NCI-H2029 (cell line): Measurements from ENCODE around the gene HLA-DOB.

ENCODE experiments used
- DNase-seq: peaks from one replicate; lab custom pipeline; 2025; lab: John Stamatoyannopoulos, UW

HLA-DOB gene

DNA sequence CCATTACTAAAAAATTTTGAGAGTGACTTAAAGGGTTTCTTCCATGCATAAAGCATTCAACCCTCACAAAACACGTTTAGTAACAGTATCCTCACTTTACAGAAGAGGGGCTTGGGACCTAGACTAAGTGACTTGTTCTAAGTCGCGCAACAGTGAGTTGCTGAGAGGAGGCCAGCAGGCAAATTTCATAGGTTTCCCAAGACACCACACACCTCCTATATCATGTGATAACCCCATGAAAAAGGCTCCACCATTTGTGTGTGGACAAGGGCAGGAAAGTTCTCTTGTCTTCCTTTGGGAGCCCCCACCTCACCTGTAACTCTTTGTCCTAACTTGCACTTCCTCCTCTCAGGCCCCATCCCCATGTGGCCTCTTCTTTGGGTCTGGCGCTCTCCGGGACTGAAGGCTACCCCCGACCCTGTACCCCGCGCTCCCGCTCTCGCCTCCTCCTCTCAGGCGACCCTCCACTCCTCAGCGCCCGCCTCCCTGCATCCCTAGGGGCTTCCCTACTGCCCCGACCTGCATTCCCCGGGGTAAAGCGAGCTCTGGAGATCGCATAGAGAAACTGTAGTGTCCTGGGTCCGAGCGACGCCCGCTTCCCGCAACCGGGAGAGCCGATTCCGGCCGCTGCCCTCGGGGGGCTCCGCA is 26.7 kb upstream of the HLA-DOB start:
- no peak for DNase-seq

DNA sequence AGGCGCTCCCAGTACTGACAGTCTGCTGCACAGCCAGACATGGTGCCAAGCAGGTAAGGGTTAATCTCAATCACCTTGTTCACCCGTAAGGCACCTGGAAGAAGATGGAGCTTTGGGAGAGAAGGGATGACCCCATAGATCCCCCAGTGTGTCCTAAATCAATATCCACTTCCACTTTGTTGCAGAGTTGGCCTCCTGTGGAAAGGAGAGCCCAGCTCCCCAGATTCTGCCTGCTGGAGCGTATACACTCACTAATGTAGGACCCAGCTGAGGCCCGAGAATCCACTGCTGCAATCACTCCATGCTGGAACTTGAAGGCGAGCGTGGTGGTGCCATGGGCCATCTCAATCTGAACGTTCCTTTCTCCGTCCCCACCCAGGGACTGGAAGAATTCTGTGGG is 25.9 kb upstream of the HLA-DOB start:
- DNase-seq = no peak

DNA sequence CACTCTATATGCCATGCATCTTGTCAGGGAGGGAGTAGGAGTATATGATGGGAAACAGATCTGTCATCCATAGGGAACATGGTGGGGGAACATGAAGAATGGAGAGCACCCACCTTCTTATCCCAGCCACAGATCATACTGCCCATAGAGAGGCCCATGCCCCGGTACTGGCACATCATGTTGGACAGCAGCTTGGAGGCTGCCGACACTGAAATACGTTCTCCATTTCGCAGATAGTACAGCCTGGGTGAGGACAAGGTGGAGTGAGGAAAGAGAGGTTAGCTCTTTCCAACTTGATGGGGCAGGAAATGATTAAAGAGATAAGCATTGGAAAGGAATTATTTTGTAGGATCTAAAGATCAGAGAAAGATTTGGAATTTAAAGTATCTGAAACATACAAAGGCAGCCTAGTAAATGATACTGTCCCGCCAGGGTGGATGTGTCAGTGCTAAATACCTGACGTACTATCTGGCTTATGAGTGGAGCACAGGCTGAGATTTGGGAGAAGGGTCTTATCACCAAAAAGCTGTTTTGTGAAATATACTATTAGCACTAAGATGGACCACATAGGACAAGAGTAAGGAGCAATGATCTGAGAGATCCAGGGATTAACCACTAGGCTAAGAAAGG is 25.3 kb upstream of the HLA-DOB start:
- no peak for DNase-seq

DNA sequence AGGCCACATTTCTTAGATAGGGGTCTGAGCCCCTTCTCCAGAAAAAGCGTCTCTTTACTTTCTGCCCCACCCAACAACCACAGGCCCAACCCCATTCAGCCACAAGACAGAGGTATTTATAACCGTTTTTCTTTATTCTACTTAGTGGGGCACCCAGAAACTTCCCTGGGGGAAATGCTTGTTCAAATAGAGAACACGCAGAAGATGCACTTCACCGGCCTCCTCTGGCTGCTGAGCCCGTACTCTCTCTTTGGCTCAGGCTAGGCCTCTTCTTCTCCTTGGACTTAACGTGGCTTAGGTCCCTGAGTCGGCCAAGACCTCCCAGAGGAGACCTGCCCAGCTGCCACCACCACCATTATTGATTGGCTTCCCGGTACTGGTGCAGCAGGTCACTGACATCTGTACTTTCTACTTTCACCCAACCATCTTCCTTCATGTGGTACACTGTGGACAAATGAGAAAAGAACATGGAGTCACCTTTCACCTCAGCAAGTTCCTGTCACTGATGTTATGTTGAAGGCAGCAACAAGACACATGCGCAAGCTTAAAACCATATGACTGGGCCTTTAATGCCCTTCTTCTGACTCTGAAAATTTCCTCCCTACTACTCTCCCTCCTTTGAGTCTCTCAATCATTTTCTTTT is 23.9 kb upstream of the HLA-DOB start:
- no peak for DNase-seq

DNA sequence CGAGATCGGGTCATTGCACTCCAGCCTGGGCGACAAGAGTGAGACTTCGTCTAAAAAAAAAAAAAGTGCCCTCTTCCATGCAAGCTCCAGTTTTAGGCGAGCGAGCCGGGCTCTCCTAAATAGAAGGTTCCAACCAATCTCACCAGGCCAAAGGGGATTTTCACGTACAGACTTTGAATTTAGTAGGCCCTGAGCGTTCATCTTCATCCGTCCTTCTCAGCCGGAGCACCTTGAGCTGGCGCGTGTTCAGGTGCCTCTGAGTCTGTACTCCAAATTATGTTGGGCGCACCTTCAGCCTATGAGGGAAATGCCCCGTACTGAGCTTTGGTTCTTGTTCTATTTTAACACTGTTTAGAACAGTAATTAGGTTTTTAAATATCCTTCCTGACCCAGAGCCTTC is 22.6 kb upstream of the HLA-DOB start:
- no peak for DNase-seq

GRCh38 chr6:32838114-32838958 is 21.5 kb upstream of the HLA-DOB start, which contains the start of gene TAP2:
TAP2 (minus strand) TSS chr6:32838739; CDS start chr6:32838233, 506 bp downstream.
- DNase-seq = peak; percentile 86

GRCh38 chr6:32837651-32838113 is 20.9 kb upstream of the HLA-DOB start:
- DNase-seq = no peak

DNA sequence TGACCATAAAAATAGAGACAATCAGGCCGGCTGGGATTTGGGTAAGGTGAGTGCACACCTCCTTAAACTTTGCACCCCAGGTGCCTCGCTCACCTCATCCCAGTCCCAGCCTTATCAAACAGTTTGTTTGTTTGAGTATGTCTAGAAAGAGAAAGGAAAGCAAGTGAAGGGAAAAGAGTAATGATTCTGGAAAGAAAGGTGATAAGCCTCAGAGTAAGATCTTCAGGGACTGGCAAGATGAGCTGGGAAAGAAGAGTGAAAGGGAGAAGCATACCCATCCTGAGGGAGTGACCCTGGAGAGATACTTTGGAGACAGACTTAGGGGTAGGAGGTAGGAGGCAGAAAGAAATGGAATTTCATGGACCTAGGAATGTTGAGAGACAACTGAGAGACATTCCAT is 20.1 kb upstream of the HLA-DOB start:
- no peak for DNase-seq

GRCh38 chr6:32835167-32835893 is 18.5 kb upstream of the HLA-DOB start:
- no peak for DNase-seq

- DNase-seq = no peak
These were observed 16.9 kb upstream of the HLA-DOB start for GRCh38 chr6:32833664-32834063.

DNA sequence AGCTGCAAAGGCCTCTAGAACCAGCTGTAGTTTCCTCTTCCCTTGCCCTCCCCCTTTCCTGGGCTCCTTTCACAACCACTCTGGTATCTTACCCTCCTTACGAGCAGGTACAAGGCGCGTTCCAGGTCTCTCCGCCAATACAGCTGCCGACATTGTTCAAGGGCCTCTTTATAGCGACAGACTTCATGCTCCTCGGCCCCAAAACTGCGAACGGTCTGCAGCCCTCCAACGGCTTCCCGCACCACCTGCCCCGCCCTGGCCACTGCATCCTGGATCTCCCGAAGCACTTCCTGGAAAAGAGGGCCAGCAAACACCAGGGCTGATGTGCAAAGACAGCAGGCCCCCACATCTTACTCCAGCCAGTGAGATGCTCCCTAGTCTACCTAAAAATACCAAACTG is 15.7 kb upstream of the HLA-DOB start:
- DNase-seq = no peak

DNA sequence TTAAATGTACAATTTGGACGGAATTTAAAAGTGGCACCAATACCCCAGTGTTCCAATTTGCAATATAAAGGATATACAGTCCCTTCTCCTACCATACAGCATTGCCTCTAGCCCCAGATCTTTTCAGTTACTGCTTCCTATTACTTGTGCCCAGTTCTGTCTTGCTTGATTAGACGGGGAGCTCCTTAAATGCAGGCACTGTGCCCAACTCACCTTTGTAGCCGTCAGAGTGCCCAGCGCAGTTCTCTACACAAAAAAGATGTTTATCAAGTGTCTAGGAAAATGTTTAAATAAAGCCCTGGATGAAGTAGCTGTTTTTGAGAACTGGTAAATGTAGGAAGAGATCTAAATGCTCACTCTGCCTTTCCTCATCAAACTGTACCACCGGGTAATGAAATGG is 14.1 kb upstream of the HLA-DOB start:
- no peak for DNase-seq

DNA sequence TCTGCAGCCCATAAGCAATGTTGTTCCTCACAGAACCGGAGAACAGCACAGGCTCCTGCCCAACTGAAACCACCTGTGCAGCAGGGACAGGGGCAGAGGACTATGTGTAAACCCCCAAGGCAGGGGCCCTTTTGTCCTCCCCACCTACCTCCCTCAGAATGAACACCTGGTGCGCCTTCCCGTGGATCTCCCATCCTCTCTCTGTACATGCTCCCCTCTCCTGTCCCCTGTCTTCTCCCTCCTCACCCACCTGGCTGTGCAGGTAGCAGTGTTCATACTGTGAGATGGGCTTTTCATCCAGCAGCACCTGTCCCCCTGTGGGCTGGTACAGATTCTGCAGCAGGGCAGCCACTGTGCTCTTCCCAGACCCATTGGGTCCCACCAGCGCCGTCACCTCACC is 13.2 kb upstream of the HLA-DOB start:
- DNase-seq = no peak

DNA sequence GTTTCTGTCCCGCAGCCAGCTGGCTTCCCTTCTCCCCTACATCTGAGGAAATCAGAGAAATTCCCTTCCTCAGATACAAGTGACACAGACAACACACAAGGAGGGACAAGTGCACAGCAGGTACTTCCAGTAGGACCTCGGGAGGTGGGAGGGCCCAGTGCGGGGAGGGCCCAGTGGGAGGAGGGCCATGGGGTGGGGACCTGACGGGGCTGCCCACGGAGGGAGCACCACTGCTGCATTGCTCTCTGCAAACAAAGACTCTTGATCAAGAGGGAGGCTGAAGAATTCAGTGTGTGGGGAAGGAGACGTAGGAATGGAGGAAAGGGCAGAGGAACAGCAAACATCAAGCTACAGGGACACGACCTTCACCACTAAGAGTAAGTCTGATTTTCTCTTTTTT is 12.7 kb upstream of the HLA-DOB start:
- DNase-seq = no peak

GRCh38 chr6:32827025-32827424 is 10.2 kb upstream of the HLA-DOB start:
- DNase-seq = no peak

DNA sequence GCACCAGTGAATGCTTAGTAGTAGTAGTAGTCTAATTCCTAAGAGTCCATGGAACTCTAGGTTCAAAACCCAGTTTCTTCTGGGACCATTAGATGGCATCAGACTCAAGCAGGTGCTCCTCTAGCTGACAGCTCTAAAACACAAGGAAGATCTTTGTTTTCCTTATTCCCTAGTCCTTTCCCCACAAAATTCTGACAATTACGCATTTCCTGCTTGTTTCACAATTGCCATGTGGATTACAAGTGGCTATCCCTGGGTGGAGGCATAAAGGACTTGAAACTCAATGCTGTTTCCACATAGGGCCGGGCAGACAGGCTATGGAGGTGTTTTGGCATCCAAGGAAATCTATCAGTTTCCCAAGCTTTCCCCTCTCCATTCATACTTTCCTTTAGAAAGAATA is 9.2 kb upstream of the HLA-DOB start:
- DNase-seq = no peak

- no peak for DNase-seq
These were observed 2.9 kb upstream of the HLA-DOB start for GRCh38 chr6:32819729-32820128.

- no peak for DNase-seq
These were observed 2.1 kb upstream of the HLA-DOB start for GRCh38 chr6:32818867-32819266.

DNA sequence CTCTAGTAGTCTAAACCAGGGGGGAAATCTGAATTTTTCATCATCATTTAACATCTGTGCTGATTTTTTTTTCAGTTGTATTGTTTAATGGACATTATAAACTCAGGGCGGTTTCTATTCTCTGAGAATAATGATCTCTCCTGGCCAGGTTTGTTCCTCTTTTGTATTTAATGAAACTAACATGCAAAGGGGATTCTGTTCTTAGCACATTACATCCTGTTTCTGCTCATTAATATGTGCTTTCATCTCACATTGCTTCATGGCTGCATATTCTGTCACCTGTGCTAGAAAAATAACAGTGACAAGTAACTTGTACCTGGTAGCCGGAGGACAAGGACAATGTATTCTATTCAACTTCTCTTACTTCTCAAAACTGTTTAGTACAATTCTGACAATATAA is 806 bp downstream of the HLA-DOB start:
- DNase-seq = no peak

- no peak for DNase-seq
These were observed 1.7 kb downstream of the HLA-DOB start for GRCh38 chr6:32815115-32815514.

- no peak for DNase-seq
These were observed 2.7 kb downstream of the HLA-DOB start for GRCh38 chr6:32814145-32814544.

DNA sequence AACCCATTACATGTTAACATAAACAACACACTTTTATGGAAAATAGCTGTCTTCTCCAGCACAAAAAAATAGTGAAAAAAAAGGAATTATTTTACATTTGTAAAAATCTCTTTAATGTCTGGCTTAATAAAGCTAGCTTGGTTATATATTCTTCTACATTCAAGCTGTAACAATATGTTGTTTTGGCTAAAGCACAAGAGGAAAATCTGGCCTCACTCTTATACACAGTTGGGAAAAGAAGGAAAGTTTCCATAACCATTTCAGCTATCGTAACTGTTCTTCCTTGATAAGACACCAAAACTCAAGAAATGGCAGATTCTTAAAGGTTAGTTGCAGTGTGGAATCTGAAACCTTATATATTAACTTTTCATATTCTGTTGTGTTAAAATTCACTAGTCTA is 7.6 kb downstream of the HLA-DOB start:
- no peak for DNase-seq
